SK-N-SH (cell line): ENCODE measurements around the gene RHBG. TPM values are rescaled to one million over a fixed set of nuclear protein-coding genes. Genes with fewer than 3 reads are reported as not detected.

Experiments
- CTCF ChIA-PET: fragments of 300-600, 350-600 bp; formaldehyde crosslinking; extraction: SDS; loops from one replicate; lab custom pipeline; 2021; lab: Yijun Ruan, JAX
- POLR2A ChIA-PET: fragments of 350-600 bp; sonication (Branson Sonifier 250); formaldehyde crosslinking; extraction: SDS; loops from one replicate; lab custom pipeline; 2020; ENCODE audit warnings: antibody characterized with exemption, inconsistent platforms; lab: Yijun Ruan, JAX
- DNase-seq: peaks from one replicate; pipeline ENCODE4 v3.0.0; 2012
- H2AFZ ChIP-seq: fragments of 200-600 bp; sonication (generic); 2 replicates; pipeline ENCODE4 v1.8.1; 2016; ENCODE audit warnings: antibody characterized with exemption, mild to moderate bottlenecking, low read depth
- H3F3A ChIP-seq: fragments of 200-600 bp; sonication (generic); replicated peaks from 2 replicates; pipeline ENCODE3; 2016; ENCODE audit warnings: antibody characterized with exemption, mild to moderate bottlenecking; ENCODE audit not compliant: insufficient read depth
- H3K27ac ChIP-seq, 2 experiments: fragments of 200-500 bp in 1 of 2; fragments of 200-600 bp in 1 of 2; sonication (Bioruptor generic) in 1 of 2; sonication (generic), shearing (Covaris generic) in 1 of 2; 2 replicates each; pipeline versions ENCODE4 v1.5.1 to v1.6.1; 2014 to 2016; ENCODE audit warnings: low read depth in 2 of 2, inconsistent platforms in 1 of 2, low read length in 1 of 2, mild to moderate bottlenecking in 1 of 2, mixed read lengths in 1 of 2
- H3K27me3 ChIP-seq: fragments of 200-600 bp; sonication (generic), shearing (Covaris generic); 2 replicates; pipeline ENCODE4 v1.6.1; 2016; ENCODE audit warnings: mixed run types; ENCODE audit not compliant: insufficient read depth
- H3K36me3 ChIP-seq, 2 experiments: fragments of 200-500 bp in 1 of 2; fragments of 200-600 bp in 1 of 2; sonication (Bioruptor generic) in 1 of 2; sonication (generic) in 1 of 2; replicated peaks in 1 of 2; 2 replicates each; pipeline versions ENCODE3 to v1.5.1; 2014 to 2016; ENCODE audit warnings: low read length in 1 of 2, mild to moderate bottlenecking in 1 of 2; ENCODE audit not compliant: insufficient read depth in 2 of 2, control insufficient read depth in 1 of 2
- H3K4me1 ChIP-seq, 2 experiments: fragments of 200-500 bp in 1 of 2; fragments of 200-600 bp in 1 of 2; sonication (Bioruptor generic) in 1 of 2; sonication (generic), shearing (Covaris generic) in 1 of 2; 2 replicates each; pipeline versions ENCODE4 v1.5.1 to v1.6.1; 2014 to 2016; ENCODE audit warnings: low read depth in 1 of 2, low read length in 1 of 2, mixed run types in 1 of 2; ENCODE audit not compliant: insufficient read depth in 2 of 2, control insufficient read depth in 1 of 2
- H3K4me2 ChIP-seq: fragments of 200-600 bp; sonication (generic), shearing (Covaris generic); 2 replicates; pipeline ENCODE4 v1.6.1; 2017; ENCODE audit warnings: mixed run types
- H3K4me3 ChIP-seq, 2 experiments: fragments of 200-500 bp in 1 of 2; fragments of 200-600 bp in 1 of 2; sonication (Bioruptor generic) in 1 of 2; sonication (generic), shearing (Covaris generic) in 1 of 2; 2 replicates each; pipeline versions ENCODE4 v1.5.1 to v1.8.1; 2014 to 2016; ENCODE audit warnings: low read depth in 2 of 2, inconsistent platforms in 1 of 2, low read length in 1 of 2, mild to moderate bottlenecking in 1 of 2, mixed read lengths in 1 of 2, moderate library complexity in 1 of 2
- H3K79me2 ChIP-seq: fragments of 200-600 bp; sonication (generic); 2 replicates; pipeline ENCODE4 v1.8.1; 2017; ENCODE audit warnings: mild to moderate bottlenecking; ENCODE audit not compliant: insufficient read depth
- H3K9ac ChIP-seq: fragments of 200-600 bp; sonication (generic); 2 replicates; pipeline ENCODE4 v1.6.1; 2017; ENCODE audit warnings: mixed run types
- H3K9me2 ChIP-seq: fragments of 200-600 bp; sonication (generic); 2 replicates; pipeline ENCODE4 v1.6.1; 2017; ENCODE audit warnings: mixed run types
- H3K9me3 ChIP-seq: fragments of 200-600 bp; sonication (generic); 2 replicates; pipeline ENCODE4 v1.6.1; 2017; ENCODE audit warnings: mixed run types, mild to moderate bottlenecking, moderate library complexity
- H4K20me1 ChIP-seq: fragments of 200-600 bp; sonication (generic); 2 replicates; pipeline ENCODE4 v1.6.1; 2017; ENCODE audit warnings: mild to moderate bottlenecking, mixed run types; ENCODE audit not compliant: insufficient read depth
- CHD2 ChIP-seq: fragments of 150-350 bp; IDR thresholded peaks from 2 replicates; pipeline ENCODE4 v1.6.1; 2018; ENCODE audit warnings: low read length; ENCODE audit not compliant: partially characterized antibody
- FOSL2 ChIP-seq: IDR thresholded peaks from 2 replicates; pipeline ENCODE4 v1.4.0; 2012; ENCODE audit warnings: low read depth, mild to moderate bottlenecking, moderate library complexity, borderline replicate concordance
- GATA2 ChIP-seq: sonication (generic); formaldehyde crosslinking; IDR thresholded peaks from 2 replicates; pipeline ENCODE4 v1.5.0; 2020; ENCODE audit warnings: mild to moderate bottlenecking, missing genetic modification reagents
- IRF3 ChIP-seq: fragments of 150-350 bp; IDR thresholded peaks from 2 replicates; pipeline ENCODE4 v1.6.1; 2016; ENCODE audit warnings: mild to moderate bottlenecking, low read depth, low read length
- JUND ChIP-seq: IDR thresholded peaks from 2 replicates; pipeline ENCODE4 v1.4.0; 2012
- MAX ChIP-seq: IDR thresholded peaks from 2 replicates; pipeline ENCODE4 v1.4.0; 2012; ENCODE audit warnings: low read depth
- MEF2A ChIP-seq: IDR thresholded peaks from 2 replicates; pipeline ENCODE4 v1.4.0; 2012; ENCODE audit warnings: low read depth, borderline replicate concordance
- MXI1 ChIP-seq: IDR thresholded peaks from 2 replicates; pipeline ENCODE4 v1.6.1; 2012; ENCODE audit warnings: mild to moderate bottlenecking, low read depth, low read length, improper control_type of control experiment
- POLR2AphosphoS5 ChIP-seq: IDR thresholded peaks from 2 replicates; pipeline ENCODE4 v1.6.1; 2012; ENCODE audit warnings: low read depth, low read length
- RXRA ChIP-seq: IDR thresholded peaks from 2 replicates; pipeline ENCODE4 v1.4.0; 2012; ENCODE audit warnings: low read depth, mild to moderate bottlenecking, borderline replicate concordance
- SIN3A ChIP-seq: IDR thresholded peaks from 2 replicates; pipeline ENCODE4 v1.6.1; 2012; ENCODE audit warnings: low read depth, mild to moderate bottlenecking, low read length, moderate library complexity, borderline replicate concordance
- TCF12 ChIP-seq: IDR thresholded peaks from 2 replicates; pipeline ENCODE4 v1.4.0; 2012
- TEAD4 ChIP-seq: IDR thresholded peaks from 2 replicates; pipeline ENCODE4 v1.4.0; 2012; ENCODE audit warnings: mild to moderate bottlenecking, borderline replicate concordance; ENCODE audit not compliant: insufficient read depth
- YY1 ChIP-seq: IDR thresholded peaks from 2 replicates; pipeline ENCODE4 v1.4.0; 2012; ENCODE audit warnings: low read depth, mild to moderate bottlenecking
- WGBS: methylation state at CpG from one replicate; pipeline ENCODE4 v1.1.6; 2017; ENCODE audit warnings: low lambda C conversion rate; 5-methylcytosine and 5-hydroxymethylcytosine counted together
- polyA plus RNA-seq, 3 experiments: library from polyadenylated mRNA; depleted of rRNA; stranded (reverse); fragments of >200 nt; gene quantifications; 2 replicates each; pipeline ENCODE4 v1.2.3, GENCODE V29; 2012
- TF ChIP-seq, protein P1 (sequence below): IDR thresholded peaks from 2 replicates; pipeline ENCODE4 v1.4.0; 2012; ENCODE audit warnings: low read depth, borderline replicate concordance

RHBG gene
- polyA plus RNA-seq, 1 of the 3 experiments (the other 2 are of a cell fraction), result 0.18 TPM

GRCh38 chr1:156417401-156418020 is 48.5 kb downstream of the RHBG start:
- Histone ChIP-seq H3K36me3 (no peaks in the 10 kb centered on the region), H3K27me3 (peaks cover 28% of the 10 kb centered on the region), H3K9me3 (no peaks in the 10 kb centered on the region), H3K27ac (no peak overlapping the region), H3K4me3 (no peak overlapping the region), H4K20me1 (no peaks in the 10 kb centered on the region), H3K9me2 (no peaks in the 10 kb centered on the region)
- POLR2A ChIA-PET, result no interaction called here
- TF ChIP-seq, protein P1, sequence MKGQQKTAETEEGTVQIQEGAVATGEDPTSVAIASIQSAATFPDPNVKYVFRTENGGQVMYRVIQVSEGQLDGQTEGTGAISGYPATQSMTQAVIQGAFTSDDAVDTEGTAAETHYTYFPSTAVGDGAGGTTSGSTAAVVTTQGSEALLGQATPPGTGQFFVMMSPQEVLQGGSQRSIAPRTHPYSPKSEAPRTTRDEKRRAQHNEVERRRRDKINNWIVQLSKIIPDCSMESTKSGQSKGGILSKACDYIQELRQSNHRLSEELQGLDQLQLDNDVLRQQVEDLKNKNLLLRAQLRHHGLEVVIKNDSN, result no peak
- TF ChIP-seq YY1 (no peak), TCF12 (no peak), GATA2 (CRISPR knock-in tag) (no peak), RXRA (no peak), MXI1 (no peak), SIN3A (no peak), IRF3 (no peak), CHD2 (no peak), JUND (no peak)
- TF ChIP-seq, all 33 proteins: peak for 0
- WGBS, result 56% methylated on average over 6 of the region's 6 CpGs
- no peak for DNase-seq
- Histone ChIP-seq H3K4me2 (no peak overlapping the region), H3K4me1 (peaks cover 11 to 28% of the 10 kb centered on the region in 2 experiments; a peak in 3 of 4 replicates), H2AFZ (no peak overlapping the region), H3K79me2 (no peaks in the 10 kb centered on the region), H3F3A (peaks cover 4% of the 10 kb centered on the region), H3K9ac (no peak overlapping the region)
- CTCF ChIA-PET, result interaction anchor here (3.7 to 29.5 kb wide), 3 partner anchors 16 to 34 kb away, joined by 25 to 412 read pairs (median 46); no protein-coding TSS in a partner anchor

GRCh38 chr1:156418416-156419070 is 49.5 kb downstream of the RHBG start:
- no peak for TF ChIP-seq TEAD4
- TF ChIP-seq FOSL2, result no peak
- no peak for TF ChIP-seq SIN3A
- no peak for TF ChIP-seq MEF2A
- no peak for TF ChIP-seq POLR2AphosphoS5
- TF ChIP-seq MXI1, result no peak
- TF ChIP-seq, protein P1, result no peak
- TF ChIP-seq MAX, result no peak
- TF ChIP-seq, all 33 proteins: peak for 0
- Histone ChIP-seq H3F3A (peaks cover 4% of the 10 kb centered on the region), H3K9me2 (no peaks in the 10 kb centered on the region), H3K27me3 (peaks cover 38% of the 10 kb centered on the region), H4K20me1 (no peaks in the 10 kb centered on the region), H3K9me3 (no peaks in the 10 kb centered on the region), H3K9ac (no peak overlapping the region), H3K27ac (no peak overlapping the region), H3K4me2 (no peak overlapping the region), H3K36me3 (no peaks in the 10 kb centered on the region), H2AFZ (no peak overlapping the region), H3K4me3 (no peak overlapping the region), H3K4me1 (peaks cover 11 to 28% of the 10 kb centered on the region in 2 experiments; a peak in 3 of 4 replicates), H3K79me2 (no peaks in the 10 kb centered on the region)
- ChIA-PET POLR2A (interaction anchor here (1.2 kb wide), 1 partner anchor 8 kb away, joined by 3 read pairs; no protein-coding TSS in a partner anchor), CTCF (interaction anchor here (1.1 to 29.5 kb wide), 12 partner anchors 11 to 205 kb away, joined by 3 to 412 read pairs (median 10); partner anchors contain the start of gene PMF1)
- DNase-seq, result no peak
- WGBS, result 85% methylated on average over 12 of the region's 12 CpGs
